ENCODE data around the gene FBN2.

DNA sequence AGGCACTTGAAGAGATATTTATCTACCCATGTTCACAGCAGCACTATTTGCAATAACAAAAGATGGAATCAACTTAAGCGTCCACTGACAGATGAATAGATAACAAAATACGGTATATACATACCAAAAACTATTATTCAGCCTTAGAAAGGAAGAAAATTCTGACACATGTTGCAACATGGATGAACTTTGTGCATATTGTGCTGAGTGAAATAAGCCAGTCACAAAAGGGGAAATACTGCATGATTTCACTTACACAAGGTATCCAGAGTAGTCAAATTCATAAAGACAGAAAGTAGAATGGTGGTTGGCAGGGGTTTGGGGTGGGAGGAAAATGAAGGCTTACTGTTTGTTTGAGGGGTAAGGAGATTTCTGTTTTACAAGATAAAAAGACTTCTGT lies 66.0 kb downstream of the FBN2 start:
- TF ChIP-seq ZNF274 (IDR thresholded peaks at IDR 0.05; ENCODE audit: low read depth, low read length) (no peak), JUND (IDR thresholded peaks at IDR 0.05) (no peak), POLR2A (IDR thresholded peaks at IDR 0.05; ENCODE audit: borderline replicate concordance, extremely low read depth, insufficient read depth, insufficient read length) (no peak), POLR2AphosphoS5 (IDR thresholded peaks at IDR 0.05; ENCODE audit: low read depth, low read length) (no peak), SRF (IDR thresholded peaks at IDR 0.05; ENCODE audit: low read depth) (no peak)
- TF ChIP-seq, protein P1, sequence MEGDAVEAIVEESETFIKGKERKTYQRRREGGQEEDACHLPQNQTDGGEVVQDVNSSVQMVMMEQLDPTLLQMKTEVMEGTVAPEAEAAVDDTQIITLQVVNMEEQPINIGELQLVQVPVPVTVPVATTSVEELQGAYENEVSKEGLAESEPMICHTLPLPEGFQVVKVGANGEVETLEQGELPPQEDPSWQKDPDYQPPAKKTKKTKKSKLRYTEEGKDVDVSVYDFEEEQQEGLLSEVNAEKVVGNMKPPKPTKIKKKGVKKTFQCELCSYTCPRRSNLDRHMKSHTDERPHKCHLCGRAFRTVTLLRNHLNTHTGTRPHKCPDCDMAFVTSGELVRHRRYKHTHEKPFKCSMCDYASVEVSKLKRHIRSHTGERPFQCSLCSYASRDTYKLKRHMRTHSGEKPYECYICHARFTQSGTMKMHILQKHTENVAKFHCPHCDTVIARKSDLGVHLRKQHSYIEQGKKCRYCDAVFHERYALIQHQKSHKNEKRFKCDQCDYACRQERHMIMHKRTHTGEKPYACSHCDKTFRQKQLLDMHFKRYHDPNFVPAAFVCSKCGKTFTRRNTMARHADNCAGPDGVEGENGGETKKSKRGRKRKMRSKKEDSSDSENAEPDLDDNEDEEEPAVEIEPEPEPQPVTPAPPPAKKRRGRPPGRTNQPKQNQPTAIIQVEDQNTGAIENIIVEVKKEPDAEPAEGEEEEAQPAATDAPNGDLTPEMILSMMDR (IDR thresholded peaks at IDR 0.05 in 2 of 3, conservative IDR thresholded peaks at IDR 0.05 in 1 of 3; ENCODE audit: borderline replicate concordance in 1 of 3, insufficient read depth in 1 of 3, low read depth in 2 of 3, low read length in 2 of 3): no peak
- TF ChIP-seq, protein P2, sequence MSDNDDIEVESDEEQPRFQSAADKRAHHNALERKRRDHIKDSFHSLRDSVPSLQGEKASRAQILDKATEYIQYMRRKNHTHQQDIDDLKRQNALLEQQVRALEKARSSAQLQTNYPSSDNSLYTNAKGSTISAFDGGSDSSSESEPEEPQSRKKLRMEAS (IDR thresholded peaks at IDR 0.05): no peak
